ENCODE measurements around the gene KRTAP27-1. TPM values are rescaled to one million over a fixed set of nuclear protein-coding genes. Genes with fewer than 3 reads are reported as not detected.

The KRTAP27-1 gene
- total and polyA plus RNA-seq, 10 of the 15 experiments (the other 5 are each of a cell fraction or from before 2014, with no cell fraction given): not detected

DNA sequence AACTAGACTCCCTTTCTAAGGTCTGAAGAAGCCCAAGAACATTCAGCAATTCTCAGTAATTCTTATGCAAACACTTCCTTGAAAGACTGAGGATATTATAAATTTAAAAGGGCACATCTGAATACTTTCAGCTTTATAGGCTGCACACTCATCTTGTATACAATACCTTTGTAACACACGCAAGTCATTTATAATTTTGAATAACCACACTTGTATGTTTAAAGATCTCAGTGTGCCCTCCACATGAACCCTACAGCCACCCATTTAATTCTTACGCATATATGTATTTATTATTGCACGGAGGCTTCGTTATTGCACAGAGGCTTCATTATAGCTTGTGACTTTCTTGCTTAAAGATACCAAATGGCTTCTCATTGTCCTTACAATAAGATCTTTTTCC lies 1.2 kb upstream of the KRTAP27-1 start:
- ATAC-seq (no peak), FAIRE-seq (no peak), DNase-seq (ENCODE audit: low read depth, low spot score) (no peak)
- no peak overlapping the region for H3K4me2 ChIP-seq (ENCODE audit: control insufficient read depth, insufficient read depth)
- H3K36me3 ChIP-seq (ENCODE audit: control insufficient read depth in 2 of 2, insufficient read depth in 2 of 2, low read length in 1 of 2): no peaks in the 10 kb centered on the region
- intact Hi-C loops (cut with micrococcal nuclease; ENCODE audit: unreplicated experiment) (no loop called here), in situ Hi-C loops (cut with MboI) (loop anchor here (5.0 kb wide), 1 partner anchor 744 kb away; no protein-coding TSS in a partner anchor)
- 26% methylated on average over 4 of the region's 4 CpGs for WGBS (ENCODE audit: insufficient coverage, insufficient replicate concordance, low lambda C conversion rate, missing lambda C conversion rate)
- no peaks in the 10 kb centered on the region for H3K79me2 ChIP-seq (ENCODE audit: control insufficient read depth, insufficient read depth, low read length)
- ChIA-PET POLR2A (no interaction called here), CTCF (interaction anchor here (1.1 to 1.3 kb wide), 2 partner anchors 38 to 541 kb away, joined by 3 read pairs; no protein-coding TSS in a partner anchor), SMC1A (ENCODE audit: uncharacterized antibody, unreplicated experiment) (no interaction called here), RAD21 (ENCODE audit: unreplicated experiment) (interaction anchor here (0.8 kb wide), 1 partner anchor 10 kb away, joined by 3 read pairs; no protein-coding TSS in a partner anchor)
- H3K9ac ChIP-seq (ENCODE audit: control insufficient read depth, insufficient read depth, low read length): no peak overlapping the region
- H3K4me1 ChIP-seq (ENCODE audit: control insufficient read depth, insufficient read depth, low read length): no peaks in the 10 kb centered on the region
- H4K20me1 ChIP-seq (ENCODE audit: control insufficient read depth, insufficient read depth): no peaks in the 10 kb centered on the region
- H3K4me3 ChIP-seq: no peak overlapping the region
- H2AFZ ChIP-seq (ENCODE audit: control insufficient read depth, low read depth, low read length): no peak overlapping the region
- TF ChIP-seq RAD51 (IDR thresholded peaks at IDR 0.05) (no peak), CHD4 (IDR thresholded peaks at IDR 0.05) (no peak)
- BruUV-seq (replicated peaks): no TSS peak
- no peak overlapping the region for H3K27ac ChIP-seq (ENCODE audit: control insufficient read depth, insufficient read depth)
- no peaks in the 10 kb centered on the region for H3K27me3 ChIP-seq (replicated peaks in 1 of 2; ENCODE audit: control insufficient read depth in 2 of 2, insufficient read depth in 2 of 2, low read length in 1 of 2)
- no peaks in the 10 kb centered on the region for H3K9me3 ChIP-seq (replicated peaks; ENCODE audit: control insufficient read depth, insufficient read depth, low read length)

DNA sequence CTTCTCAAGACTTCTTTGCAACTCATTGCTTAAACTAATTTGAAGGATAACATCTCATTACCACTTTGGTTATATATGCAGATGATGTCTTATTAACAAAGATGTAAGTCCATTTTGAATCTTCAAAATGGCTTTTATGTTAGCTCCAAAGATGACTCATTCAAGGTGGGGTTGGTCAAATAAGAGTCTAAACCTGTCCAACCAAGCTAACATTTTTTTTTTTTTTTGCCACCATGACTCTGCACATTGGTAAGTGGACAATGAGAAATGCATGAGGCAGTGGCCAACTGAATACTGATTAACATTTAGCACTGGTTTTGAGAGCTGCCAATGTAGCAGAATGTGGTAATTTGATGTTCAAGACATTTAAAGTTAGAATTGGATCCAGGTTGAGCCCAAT lies 278 bp upstream of the KRTAP27-1 start:
- H3K4me3 ChIP-seq: no peak overlapping the region
- H2AFZ ChIP-seq (ENCODE audit: control insufficient read depth, low read depth, low read length): no peak overlapping the region
- intact Hi-C loops (cut with micrococcal nuclease; ENCODE audit: unreplicated experiment): no loop called here
- H3K79me2 ChIP-seq (ENCODE audit: control insufficient read depth, insufficient read depth, low read length): no peaks in the 10 kb centered on the region
- H4K20me1 ChIP-seq (ENCODE audit: control insufficient read depth, insufficient read depth): no peaks in the 10 kb centered on the region
- ATAC-seq (no peak), DNase-seq (ENCODE audit: low read depth, low spot score) (no peak), FAIRE-seq (no peak)
- RAD21 ChIA-PET (ENCODE audit: unreplicated experiment): no interaction called here
- BruUV-seq (replicated peaks): no TSS peak
- POLR2A ChIA-PET: no interaction called here
- H3K4me2 ChIP-seq (ENCODE audit: control insufficient read depth, insufficient read depth): no peak overlapping the region
- in situ Hi-C loops (cut with MboI): loop anchor here (5.0 kb wide), 1 partner anchor 745 kb away; no protein-coding TSS in a partner anchor
- SMC1A ChIA-PET (ENCODE audit: uncharacterized antibody, unreplicated experiment): no interaction called here
- no peaks in the 10 kb centered on the region for H3K27me3 ChIP-seq (replicated peaks in 1 of 2; ENCODE audit: control insufficient read depth in 2 of 2, insufficient read depth in 2 of 2, low read length in 1 of 2)
- no peaks in the 10 kb centered on the region for H3K36me3 ChIP-seq (ENCODE audit: control insufficient read depth in 2 of 2, insufficient read depth in 2 of 2, low read length in 1 of 2)
- no peaks in the 10 kb centered on the region for H3K4me1 ChIP-seq (ENCODE audit: control insufficient read depth, insufficient read depth, low read length)
- H3K9ac ChIP-seq (ENCODE audit: control insufficient read depth, insufficient read depth, low read length): no peak overlapping the region
- no peaks in the 10 kb centered on the region for H3K9me3 ChIP-seq (replicated peaks; ENCODE audit: control insufficient read depth, insufficient read depth, low read length)
- H3K27ac ChIP-seq (ENCODE audit: control insufficient read depth, insufficient read depth): no peak overlapping the region
- CTCF ChIA-PET: interaction anchor here (0.7 kb wide), 1 partner anchor 64 kb away, joined by 3 read pairs; no protein-coding TSS in a partner anchor
- no peak for TF ChIP-seq SP1 (IDR thresholded peaks at IDR 0.05; ENCODE audit: low read depth, low read length)
- no peak for TF ChIP-seq CHD1 (IDR thresholded peaks at IDR 0.05; ENCODE audit: low read depth, low read length)
- TF ChIP-seq, protein P1, sequence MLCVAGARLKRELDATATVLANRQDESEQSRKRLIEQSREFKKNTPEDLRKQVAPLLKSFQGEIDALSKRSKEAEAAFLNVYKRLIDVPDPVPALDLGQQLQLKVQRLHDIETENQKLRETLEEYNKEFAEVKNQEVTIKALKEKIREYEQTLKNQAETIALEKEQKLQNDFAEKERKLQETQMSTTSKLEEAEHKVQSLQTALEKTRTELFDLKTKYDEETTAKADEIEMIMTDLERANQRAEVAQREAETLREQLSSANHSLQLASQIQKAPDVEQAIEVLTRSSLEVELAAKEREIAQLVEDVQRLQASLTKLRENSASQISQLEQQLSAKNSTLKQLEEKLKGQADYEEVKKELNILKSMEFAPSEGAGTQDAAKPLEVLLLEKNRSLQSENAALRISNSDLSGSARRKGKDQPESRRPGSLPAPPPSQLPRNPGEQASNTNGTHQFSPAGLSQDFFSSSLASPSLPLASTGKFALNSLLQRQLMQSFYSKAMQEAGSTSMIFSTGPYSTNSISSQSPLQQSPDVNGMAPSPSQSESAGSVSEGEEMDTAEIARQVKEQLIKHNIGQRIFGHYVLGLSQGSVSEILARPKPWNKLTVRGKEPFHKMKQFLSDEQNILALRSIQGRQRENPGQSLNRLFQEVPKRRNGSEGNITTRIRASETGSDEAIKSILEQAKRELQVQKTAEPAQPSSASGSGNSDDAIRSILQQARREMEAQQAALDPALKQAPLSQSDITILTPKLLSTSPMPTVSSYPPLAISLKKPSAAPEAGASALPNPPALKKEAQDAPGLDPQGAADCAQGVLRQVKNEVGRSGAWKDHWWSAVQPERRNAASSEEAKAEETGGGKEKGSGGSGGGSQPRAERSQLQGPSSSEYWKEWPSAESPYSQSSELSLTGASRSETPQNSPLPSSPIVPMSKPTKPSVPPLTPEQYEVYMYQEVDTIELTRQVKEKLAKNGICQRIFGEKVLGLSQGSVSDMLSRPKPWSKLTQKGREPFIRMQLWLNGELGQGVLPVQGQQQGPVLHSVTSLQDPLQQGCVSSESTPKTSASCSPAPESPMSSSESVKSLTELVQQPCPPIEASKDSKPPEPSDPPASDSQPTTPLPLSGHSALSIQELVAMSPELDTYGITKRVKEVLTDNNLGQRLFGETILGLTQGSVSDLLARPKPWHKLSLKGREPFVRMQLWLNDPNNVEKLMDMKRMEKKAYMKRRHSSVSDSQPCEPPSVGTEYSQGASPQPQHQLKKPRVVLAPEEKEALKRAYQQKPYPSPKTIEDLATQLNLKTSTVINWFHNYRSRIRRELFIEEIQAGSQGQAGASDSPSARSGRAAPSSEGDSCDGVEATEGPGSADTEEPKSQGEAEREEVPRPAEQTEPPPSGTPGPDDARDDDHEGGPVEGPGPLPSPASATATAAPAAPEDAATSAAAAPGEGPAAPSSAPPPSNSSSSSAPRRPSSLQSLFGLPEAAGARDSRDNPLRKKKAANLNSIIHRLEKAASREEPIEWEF (IDR thresholded peaks at IDR 0.05; ENCODE audit: insufficient replicate concordance, low read depth, low read length): no peak
- TF ChIP-seq, protein P2, sequence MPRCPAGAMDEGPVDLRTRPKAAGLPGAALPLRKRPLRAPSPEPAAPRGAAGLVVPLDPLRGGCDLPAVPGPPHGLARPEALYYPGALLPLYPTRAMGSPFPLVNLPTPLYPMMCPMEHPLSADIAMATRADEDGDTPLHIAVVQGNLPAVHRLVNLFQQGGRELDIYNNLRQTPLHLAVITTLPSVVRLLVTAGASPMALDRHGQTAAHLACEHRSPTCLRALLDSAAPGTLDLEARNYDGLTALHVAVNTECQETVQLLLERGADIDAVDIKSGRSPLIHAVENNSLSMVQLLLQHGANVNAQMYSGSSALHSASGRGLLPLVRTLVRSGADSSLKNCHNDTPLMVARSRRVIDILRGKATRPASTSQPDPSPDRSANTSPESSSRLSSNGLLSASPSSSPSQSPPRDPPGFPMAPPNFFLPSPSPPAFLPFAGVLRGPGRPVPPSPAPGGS (IDR thresholded peaks at IDR 0.05; ENCODE audit: borderline replicate concordance, insufficient read depth, low read depth, low read length, poor library complexity, severe bottlenecking): no peak
- TF ChIP-seq JUNB (IDR thresholded peaks at IDR 0.05): no peak
- TF ChIP-seq, protein P3, sequence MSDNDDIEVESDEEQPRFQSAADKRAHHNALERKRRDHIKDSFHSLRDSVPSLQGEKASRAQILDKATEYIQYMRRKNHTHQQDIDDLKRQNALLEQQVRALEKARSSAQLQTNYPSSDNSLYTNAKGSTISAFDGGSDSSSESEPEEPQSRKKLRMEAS (IDR thresholded peaks at IDR 0.05; ENCODE audit: low read depth, low read length): no peak
- TF ChIP-seq RUNX3 (IDR thresholded peaks at IDR 0.05; ENCODE audit: low read length): no peak
- no peak for TF ChIP-seq NR2F1 (conservative IDR thresholded peaks at IDR 0.05)
- no peak for TF ChIP-seq WRNIP1 (IDR thresholded peaks at IDR 0.05; ENCODE audit: borderline replicate concordance, low read depth, low read length)
- no peak for TF ChIP-seq IRF4 (IDR thresholded peaks at IDR 0.05; ENCODE audit: low read depth, low read length)
- no peak for TF ChIP-seq SRF (IDR thresholded peaks at IDR 0.05; ENCODE audit: low read depth in 2 of 2, low read length in 2 of 2)

Measured in GM12878 (cell line).